SU-DHL-6 (cell line): ENCODE results near the gene TBX2.

ENCODE experiments used
- CTCF ChIP-seq: fragments of 200-600 bp; sonication (generic); IDR thresholded peaks from one replicate; pipeline ENCODE4 v1.5.1; 2017; ENCODE audit warnings: antibody characterized with exemption, mild to moderate bottlenecking, low read length, moderate library complexity; ENCODE audit not compliant: insufficient read depth, poor library complexity, severe bottlenecking
- EZH2phosphoT487 ChIP-seq: fragments of 200-600 bp; sonication (generic), shearing (Covaris generic); conservative IDR thresholded peaks from 2 replicates; pipeline ENCODE4 v1.6.1; 2018; ENCODE audit warnings: mild to moderate bottlenecking, antibody characterized with exemption, low read length, moderate library complexity, mixed read lengths

GRCh38 chr17:61392679-61393078 is 7.0 kb upstream of the TBX2 start:
- TF ChIP-seq CTCF (no peak), EZH2phosphoT487 (no peak)
